ENCODE data around the gene SDK1.

Gene SDK1

DNA sequence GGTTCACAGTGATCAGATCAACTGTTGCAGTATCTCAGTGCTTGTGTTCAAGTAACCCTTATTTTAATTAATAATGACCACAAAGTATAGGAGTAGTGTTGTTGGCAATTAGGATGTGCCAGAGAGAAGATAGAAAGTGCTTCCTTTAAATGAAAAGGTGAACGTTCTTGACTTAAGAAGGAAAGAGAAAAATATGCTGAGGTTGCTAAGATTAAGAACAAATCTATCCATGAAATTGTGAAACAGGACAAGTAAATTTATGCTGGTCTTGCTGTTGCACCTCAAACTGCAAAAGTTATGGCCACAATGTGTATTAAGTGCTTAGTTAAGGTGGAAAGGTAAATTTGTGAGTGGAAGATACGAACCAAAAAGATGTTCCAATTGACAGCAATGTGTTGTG lies 139.5 kb downstream of the SDK1 start:
- no peaks in the 10 kb centered on the region for H3K36me3 ChIP-seq (ENCODE audit: control insufficient read depth in 2 of 2, insufficient read depth in 1 of 2, low read length in 2 of 2)
- H3K4me1 ChIP-seq (ENCODE audit: control insufficient read depth, insufficient read depth, low read length) = peaks cover 7% of the 10 kb centered on the region; the same call in 1 of the 2 replicates
- H3K4me3 ChIP-seq (ENCODE audit: low read depth, low read length) = no peak overlapping the region
- H3K9me3 ChIP-seq (ENCODE audit: control insufficient read depth, insufficient read depth, low read depth, low read length) = no peaks in the 10 kb centered on the region
- TF ChIP-seq, protein P1, sequence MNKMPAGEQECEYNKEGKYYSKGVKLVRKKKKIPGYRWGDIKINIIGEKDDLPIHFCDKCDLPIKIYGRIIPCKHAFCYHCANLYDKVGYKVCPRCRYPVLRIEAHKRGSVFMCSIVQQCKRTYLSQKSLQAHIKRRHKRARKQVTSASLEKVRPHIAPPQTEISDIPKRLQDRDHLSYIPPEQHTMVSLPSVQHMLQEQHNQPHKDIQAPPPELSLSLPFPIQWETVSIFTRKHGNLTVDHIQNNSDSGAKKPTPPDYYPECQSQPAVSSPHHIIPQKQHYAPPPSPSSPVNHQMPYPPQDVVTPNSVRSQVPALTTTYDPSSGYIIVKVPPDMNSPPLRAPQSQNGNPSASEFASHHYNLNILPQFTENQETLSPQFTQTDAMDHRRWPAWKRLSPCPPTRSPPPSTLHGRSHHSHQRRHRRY (tag by site-specific recombination; IDR thresholded peaks at IDR 0.05) = no peak
- TF ChIP-seq, protein P2, sequence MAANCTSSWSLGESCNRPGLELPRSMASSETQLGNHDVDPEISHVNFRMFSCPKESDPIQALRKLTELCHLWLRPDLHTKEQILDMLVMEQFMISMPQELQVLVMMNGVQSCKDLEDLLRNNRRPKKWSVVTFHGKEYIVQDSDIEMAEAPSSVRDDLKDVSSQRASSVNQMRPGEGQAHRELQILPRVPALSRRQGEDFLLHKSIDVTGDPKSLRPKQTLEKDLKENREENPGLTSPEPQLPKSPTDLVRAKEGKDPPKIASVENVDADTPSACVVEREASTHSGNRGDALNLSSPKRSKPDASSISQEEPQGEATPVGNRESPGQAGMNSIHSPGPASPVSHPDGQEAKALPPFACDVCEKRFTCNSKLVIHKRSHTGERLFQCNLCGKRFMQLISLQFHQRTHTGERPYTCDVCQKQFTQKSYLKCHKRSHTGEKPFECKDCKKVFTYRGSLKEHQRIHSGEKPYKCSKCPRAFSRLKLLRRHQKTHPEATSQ (tag by site-specific recombination; IDR thresholded peaks at IDR 0.05) = no peak
- TF ChIP-seq ZNF701 (tag by site-specific recombination; IDR thresholded peaks at IDR 0.05) (no peak), ZNF449 (tag by site-specific recombination; IDR thresholded peaks at IDR 0.05) (no peak), ZNF513 (tag by site-specific recombination; IDR thresholded peaks at IDR 0.05) (no peak), KLF7 (tag by site-specific recombination; IDR thresholded peaks at IDR 0.05; ENCODE audit: borderline replicate concordance) (no peak), ZNF660 (tag by site-specific recombination; IDR thresholded peaks at IDR 0.05) (no peak), ZNF558 (tag by site-specific recombination; IDR thresholded peaks at IDR 0.05) (no peak)
- TF ChIP-seq, protein P3, sequence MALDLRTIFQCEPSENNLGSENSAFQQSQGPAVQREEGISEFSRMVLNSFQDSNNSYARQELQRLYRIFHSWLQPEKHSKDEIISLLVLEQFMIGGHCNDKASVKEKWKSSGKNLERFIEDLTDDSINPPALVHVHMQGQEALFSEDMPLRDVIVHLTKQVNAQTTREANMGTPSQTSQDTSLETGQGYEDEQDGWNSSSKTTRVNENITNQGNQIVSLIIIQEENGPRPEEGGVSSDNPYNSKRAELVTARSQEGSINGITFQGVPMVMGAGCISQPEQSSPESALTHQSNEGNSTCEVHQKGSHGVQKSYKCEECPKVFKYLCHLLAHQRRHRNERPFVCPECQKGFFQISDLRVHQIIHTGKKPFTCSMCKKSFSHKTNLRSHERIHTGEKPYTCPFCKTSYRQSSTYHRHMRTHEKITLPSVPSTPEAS (tag by site-specific recombination; IDR thresholded peaks at IDR 0.05) = no peak
- POLR2A ChIA-PET = no interaction called here
- CTCF ChIA-PET = interaction anchor here (0.7 kb wide), 1 partner anchor 233 kb away, joined by 3 read pairs; no protein-coding TSS in a partner anchor
- H3K27ac ChIP-seq (ENCODE audit: extremely low read depth, low read depth, low read length) = no peak overlapping the region

DNA sequence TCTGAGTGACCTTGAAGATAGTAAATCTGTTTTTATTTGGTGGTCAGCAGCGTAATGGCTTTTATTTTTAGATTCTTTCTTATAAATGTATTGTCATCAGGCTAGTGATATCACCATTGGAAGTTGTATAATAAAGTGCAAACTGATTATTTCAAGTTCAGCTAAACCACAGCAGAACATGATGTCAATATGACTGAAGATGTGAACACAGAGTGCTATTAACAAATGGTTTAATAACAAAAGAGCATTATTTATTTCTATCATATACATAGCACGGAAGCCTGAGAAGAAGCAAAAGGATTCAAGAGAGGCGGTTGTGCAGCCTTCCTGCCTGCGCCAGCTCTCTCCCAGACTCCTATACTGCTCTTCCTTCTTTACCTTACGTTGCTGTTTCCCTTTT lies 142.7 kb downstream of the SDK1 start:
- Histone ChIP-seq H3K27ac (ENCODE audit: extremely low read depth, low read depth, low read length) (no peak overlapping the region), H3K9me3 (ENCODE audit: control insufficient read depth, insufficient read depth, low read depth, low read length) (no peaks in the 10 kb centered on the region), H3K4me1 (ENCODE audit: control insufficient read depth, insufficient read depth, low read length) (peaks cover 7% of the 10 kb centered on the region), H3K36me3 (ENCODE audit: control insufficient read depth in 2 of 2, insufficient read depth in 1 of 2, low read length in 2 of 2) (no peaks in the 10 kb centered on the region), H3K4me3 (ENCODE audit: low read depth, low read length) (no peak overlapping the region)
- ChIA-PET CTCF (interaction anchor here (0.5 kb wide), 1 partner anchor 95 kb away, joined by 3 read pairs; no protein-coding TSS in a partner anchor), POLR2A (no interaction called here)
- no peak for TF ChIP-seq ZNF394 (tag by site-specific recombination; IDR thresholded peaks at IDR 0.05; ENCODE audit: borderline replicate concordance)
- TF ChIP-seq MEIS1 (CRISPR knock-in tag; IDR thresholded peaks at IDR 0.05; ENCODE audit: borderline replicate concordance) = no peak
- no peak for TF ChIP-seq ZNF184 (tag by site-specific recombination; IDR thresholded peaks at IDR 0.05)
- TF ChIP-seq ZNF157 (tag by site-specific recombination; IDR thresholded peaks at IDR 0.05) = no peak
- TF ChIP-seq ZNF571 (tag by site-specific recombination; IDR thresholded peaks at IDR 0.05) = no peak
- TF ChIP-seq, protein P4, sequence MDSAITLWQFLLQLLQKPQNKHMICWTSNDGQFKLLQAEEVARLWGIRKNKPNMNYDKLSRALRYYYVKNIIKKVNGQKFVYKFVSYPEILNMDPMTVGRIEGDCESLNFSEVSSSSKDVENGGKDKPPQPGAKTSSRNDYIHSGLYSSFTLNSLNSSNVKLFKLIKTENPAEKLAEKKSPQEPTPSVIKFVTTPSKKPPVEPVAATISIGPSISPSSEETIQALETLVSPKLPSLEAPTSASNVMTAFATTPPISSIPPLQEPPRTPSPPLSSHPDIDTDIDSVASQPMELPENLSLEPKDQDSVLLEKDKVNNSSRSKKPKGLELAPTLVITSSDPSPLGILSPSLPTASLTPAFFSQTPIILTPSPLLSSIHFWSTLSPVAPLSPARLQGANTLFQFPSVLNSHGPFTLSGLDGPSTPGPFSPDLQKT (IDR thresholded peaks at IDR 0.05; ENCODE audit: borderline replicate concordance, low read depth, low read length) = no peak
- TF ChIP-seq WT1 (tag by site-specific recombination; IDR thresholded peaks at IDR 0.05) = no peak
- no peak for TF ChIP-seq ZSCAN23 (tag by site-specific recombination; IDR thresholded peaks at IDR 0.05)
- TF ChIP-seq PRDM1 (tag by site-specific recombination; IDR thresholded peaks at IDR 0.05) = no peak
- no peak for TF ChIP-seq ZNF549 (tag by site-specific recombination; IDR thresholded peaks at IDR 0.05)
- TF ChIP-seq, protein P5, sequence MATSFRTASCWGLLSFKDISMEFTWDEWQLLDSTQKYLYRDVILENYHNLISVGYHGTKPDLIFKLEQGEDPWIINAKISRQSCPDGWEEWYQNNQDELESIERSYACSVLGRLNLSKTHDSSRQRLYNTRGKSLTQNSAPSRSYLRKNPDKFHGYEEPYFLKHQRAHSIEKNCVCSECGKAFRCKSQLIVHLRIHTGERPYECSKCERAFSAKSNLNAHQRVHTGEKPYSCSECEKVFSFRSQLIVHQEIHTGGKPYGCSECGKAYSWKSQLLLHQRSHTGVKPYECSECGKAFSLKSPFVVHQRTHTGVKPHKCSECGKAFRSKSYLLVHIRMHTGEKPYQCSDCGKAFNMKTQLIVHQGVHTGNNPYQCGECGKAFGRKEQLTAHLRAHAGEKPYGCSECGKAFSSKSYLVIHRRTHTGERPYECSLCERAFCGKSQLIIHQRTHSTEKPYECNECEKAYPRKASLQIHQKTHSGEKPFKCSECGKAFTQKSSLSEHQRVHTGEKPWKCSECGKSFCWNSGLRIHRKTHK (tag by site-specific recombination; IDR thresholded peaks at IDR 0.05) = no peak
- TF ChIP-seq, protein P6, sequence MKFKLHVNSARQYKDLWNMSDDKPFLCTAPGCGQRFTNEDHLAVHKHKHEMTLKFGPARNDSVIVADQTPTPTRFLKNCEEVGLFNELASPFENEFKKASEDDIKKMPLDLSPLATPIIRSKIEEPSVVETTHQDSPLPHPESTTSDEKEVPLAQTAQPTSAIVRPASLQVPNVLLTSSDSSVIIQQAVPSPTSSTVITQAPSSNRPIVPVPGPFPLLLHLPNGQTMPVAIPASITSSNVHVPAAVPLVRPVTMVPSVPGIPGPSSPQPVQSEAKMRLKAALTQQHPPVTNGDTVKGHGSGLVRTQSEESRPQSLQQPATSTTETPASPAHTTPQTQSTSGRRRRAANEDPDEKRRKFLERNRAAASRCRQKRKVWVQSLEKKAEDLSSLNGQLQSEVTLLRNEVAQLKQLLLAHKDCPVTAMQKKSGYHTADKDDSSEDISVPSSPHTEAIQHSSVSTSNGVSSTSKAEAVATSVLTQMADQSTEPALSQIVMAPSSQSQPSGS (tag by site-specific recombination; IDR thresholded peaks at IDR 0.05; ENCODE audit: low read depth) = no peak
- no peak for TF ChIP-seq ZFP3 (tag by site-specific recombination; IDR thresholded peaks at IDR 0.05; ENCODE audit: low read depth)
- no peak for TF ChIP-seq ZNF146 (tag by site-specific recombination; IDR thresholded peaks at IDR 0.05)
- no peak for TF ChIP-seq ZNF660 (tag by site-specific recombination; IDR thresholded peaks at IDR 0.05)
- no peak for TF ChIP-seq ZNF701 (tag by site-specific recombination; IDR thresholded peaks at IDR 0.05)
- no peak for TF ChIP-seq ZNF324 (tag by site-specific recombination; IDR thresholded peaks at IDR 0.05)

All from HEK293 (cell line).